Measurements from ENCODE around the gene GDI2. TPM values are rescaled to one million over a fixed set of nuclear protein-coding genes. Genes with fewer than 3 reads are reported as not detected.

GDI2 gene
- total and polyA plus RNA-seq, 2 of the 13 experiments (the other 11 are each of a cell fraction or from before 2014, with no cell fraction given), result 153 to 477 TPM

DNA sequence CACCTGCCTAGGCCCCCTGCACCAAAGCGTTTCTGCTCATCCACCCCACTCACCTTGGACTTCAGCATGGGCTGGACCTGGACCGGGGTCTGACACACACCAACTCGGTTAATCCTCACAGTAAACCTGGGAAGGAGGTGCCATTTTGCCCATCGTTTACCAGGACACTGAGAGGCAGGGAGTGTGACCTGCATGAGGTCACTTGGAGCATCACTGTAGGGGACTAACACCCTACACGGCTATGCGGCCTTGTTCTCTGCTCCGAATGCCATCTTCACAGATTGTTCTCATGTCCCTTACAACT, 43.4 kb upstream of the GDI2 start (continued):
- TF ChIP-seq, protein P1, sequence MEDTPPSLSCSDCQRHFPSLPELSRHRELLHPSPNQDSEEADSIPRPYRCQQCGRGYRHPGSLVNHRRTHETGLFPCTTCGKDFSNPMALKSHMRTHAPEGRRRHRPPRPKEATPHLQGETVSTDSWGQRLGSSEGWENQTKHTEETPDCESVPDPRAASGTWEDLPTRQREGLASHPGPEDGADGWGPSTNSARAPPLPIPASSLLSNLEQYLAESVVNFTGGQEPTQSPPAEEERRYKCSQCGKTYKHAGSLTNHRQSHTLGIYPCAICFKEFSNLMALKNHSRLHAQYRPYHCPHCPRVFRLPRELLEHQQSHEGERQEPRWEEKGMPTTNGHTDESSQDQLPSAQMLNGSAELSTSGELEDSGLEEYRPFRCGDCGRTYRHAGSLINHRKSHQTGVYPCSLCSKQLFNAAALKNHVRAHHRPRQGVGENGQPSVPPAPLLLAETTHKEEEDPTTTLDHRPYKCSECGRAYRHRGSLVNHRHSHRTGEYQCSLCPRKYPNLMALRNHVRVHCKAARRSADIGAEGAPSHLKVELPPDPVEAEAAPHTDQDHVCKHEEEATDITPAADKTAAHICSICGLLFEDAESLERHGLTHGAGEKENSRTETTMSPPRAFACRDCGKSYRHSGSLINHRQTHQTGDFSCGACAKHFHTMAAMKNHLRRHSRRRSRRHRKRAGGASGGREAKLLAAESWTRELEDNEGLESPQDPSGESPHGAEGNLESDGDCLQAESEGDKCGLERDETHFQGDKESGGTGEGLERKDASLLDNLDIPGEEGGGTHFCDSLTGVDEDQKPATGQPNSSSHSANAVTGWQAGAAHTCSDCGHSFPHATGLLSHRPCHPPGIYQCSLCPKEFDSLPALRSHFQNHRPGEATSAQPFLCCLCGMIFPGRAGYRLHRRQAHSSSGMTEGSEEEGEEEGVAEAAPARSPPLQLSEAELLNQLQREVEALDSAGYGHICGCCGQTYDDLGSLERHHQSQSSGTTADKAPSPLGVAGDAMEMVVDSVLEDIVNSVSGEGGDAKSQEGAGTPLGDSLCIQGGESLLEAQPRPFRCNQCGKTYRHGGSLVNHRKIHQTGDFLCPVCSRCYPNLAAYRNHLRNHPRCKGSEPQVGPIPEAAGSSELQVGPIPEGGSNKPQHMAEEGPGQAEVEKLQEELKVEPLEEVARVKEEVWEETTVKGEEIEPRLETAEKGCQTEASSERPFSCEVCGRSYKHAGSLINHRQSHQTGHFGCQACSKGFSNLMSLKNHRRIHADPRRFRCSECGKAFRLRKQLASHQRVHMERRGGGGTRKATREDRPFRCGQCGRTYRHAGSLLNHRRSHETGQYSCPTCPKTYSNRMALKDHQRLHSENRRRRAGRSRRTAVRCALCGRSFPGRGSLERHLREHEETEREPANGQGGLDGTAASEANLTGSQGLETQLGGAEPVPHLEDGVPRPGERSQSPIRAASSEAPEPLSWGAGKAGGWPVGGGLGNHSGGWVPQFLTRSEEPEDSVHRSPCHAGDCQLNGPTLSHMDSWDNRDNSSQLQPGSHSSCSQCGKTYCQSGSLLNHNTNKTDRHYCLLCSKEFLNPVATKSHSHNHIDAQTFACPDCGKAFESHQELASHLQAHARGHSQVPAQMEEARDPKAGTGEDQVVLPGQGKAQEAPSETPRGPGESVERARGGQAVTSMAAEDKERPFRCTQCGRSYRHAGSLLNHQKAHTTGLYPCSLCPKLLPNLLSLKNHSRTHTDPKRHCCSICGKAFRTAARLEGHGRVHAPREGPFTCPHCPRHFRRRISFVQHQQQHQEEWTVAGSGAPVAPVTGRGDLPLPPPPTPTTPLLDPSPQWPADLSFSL (CRISPR knock-in tag; IDR thresholded peaks at IDR 0.05), result no peak
- TF ChIP-seq, protein P2, sequence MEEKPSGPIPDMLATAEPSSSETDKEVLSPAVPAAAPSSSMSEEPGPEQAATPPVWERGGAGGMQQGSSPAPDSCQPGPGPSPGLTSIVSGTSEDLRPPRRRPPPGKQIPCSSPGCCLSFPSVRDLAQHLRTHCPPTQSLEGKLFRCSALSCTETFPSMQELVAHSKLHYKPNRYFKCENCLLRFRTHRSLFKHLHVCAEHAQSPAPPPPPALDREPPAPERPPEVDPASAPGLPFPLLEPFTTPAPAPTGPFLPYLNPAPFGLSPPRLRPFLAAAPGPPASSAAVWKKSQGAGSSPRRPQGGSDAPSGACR (CRISPR knock-in tag; IDR thresholded peaks at IDR 0.05), result no peak
- TF ChIP-seq ZNF775 (CRISPR knock-in tag; IDR thresholded peaks at IDR 0.05; ENCODE audit: borderline replicate concordance) (no peak), ESRRA (CRISPR knock-in tag; IDR thresholded peaks at IDR 0.05; ENCODE audit: low read depth) (peak; percentile 55; the same call in 1 of the 2 replicates), ZNF12 (CRISPR knock-in tag; IDR thresholded peaks at IDR 0.05) (no peak), YEATS4 (CRISPR knock-in tag; IDR thresholded peaks at IDR 0.05; ENCODE audit: borderline replicate concordance) (no peak), ZNF83 (CRISPR knock-in tag; IDR thresholded peaks at IDR 0.05; ENCODE audit: borderline replicate concordance) (no peak), PITX1 (CRISPR knock-in tag; IDR thresholded peaks at IDR 0.05) (0 out of 2 replicates have a peak, but pooled peaks have one; percentile 31), ZNF781 (CRISPR knock-in tag; IDR thresholded peaks at IDR 0.05; ENCODE audit: borderline replicate concordance, not compliant biosample characterization) (no peak), ZNF136 (CRISPR knock-in tag; IDR thresholded peaks at IDR 0.05; ENCODE audit: low read depth) (no peak), ZBTB20 (CRISPR knock-in tag; IDR thresholded peaks at IDR 0.05; ENCODE audit: borderline replicate concordance, low read depth) (no peak), ZNF230 (CRISPR knock-in tag; IDR thresholded peaks at IDR 0.05) (0 out of 2 replicates have a peak, but pooled peaks have one; percentile 36), RXRA (CRISPR knock-in tag; IDR thresholded peaks at IDR 0.05) (peak; percentile 5; the same call in 1 of the 2 replicates), NR2C2 (CRISPR knock-in tag; IDR thresholded peaks at IDR 0.05; ENCODE audit: borderline replicate concordance) (0 out of 2 replicates have a peak, but pooled peaks have one; percentile 43)
- TF ChIP-seq, protein P3, sequence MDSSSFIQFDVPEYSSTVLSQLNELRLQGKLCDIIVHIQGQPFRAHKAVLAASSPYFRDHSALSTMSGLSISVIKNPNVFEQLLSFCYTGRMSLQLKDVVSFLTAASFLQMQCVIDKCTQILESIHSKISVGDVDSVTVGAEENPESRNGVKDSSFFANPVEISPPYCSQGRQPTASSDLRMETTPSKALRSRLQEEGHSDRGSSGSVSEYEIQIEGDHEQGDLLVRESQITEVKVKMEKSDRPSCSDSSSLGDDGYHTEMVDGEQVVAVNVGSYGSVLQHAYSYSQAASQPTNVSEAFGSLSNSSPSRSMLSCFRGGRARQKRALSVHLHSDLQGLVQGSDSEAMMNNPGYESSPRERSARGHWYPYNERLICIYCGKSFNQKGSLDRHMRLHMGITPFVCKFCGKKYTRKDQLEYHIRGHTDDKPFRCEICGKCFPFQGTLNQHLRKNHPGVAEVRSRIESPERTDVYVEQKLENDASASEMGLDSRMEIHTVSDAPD (CRISPR knock-in tag; IDR thresholded peaks at IDR 0.05), result 0 out of 2 replicates have a peak, but pooled peaks have one; percentile 37
